Mucosa of stomach (tissue), 1 donor: ENCODE measurements around the gene SETD4.

ENCODE experiments used
- H3K27me3 ChIP-seq: one replicate; pipeline ENCODE4 v1.7.0; 2013; ENCODE audit warnings: mild to moderate bottlenecking, low read length; ENCODE audit not compliant: control insufficient read depth, insufficient read depth
- H3K36me3 ChIP-seq: one replicate; pipeline ENCODE4 v1.7.0; 2013; ENCODE audit warnings: low read length; ENCODE audit not compliant: control insufficient read depth, insufficient read depth
- H3K4me1 ChIP-seq: one replicate; pipeline ENCODE4 v1.7.0; 2013; ENCODE audit warnings: mild to moderate bottlenecking, low read length; ENCODE audit not compliant: control insufficient read depth, insufficient read depth
- H3K4me3 ChIP-seq: one replicate; pipeline ENCODE4 v1.7.0; 2013; ENCODE audit warnings: low read length
- H3K9ac ChIP-seq: one replicate; pipeline ENCODE4 v1.7.0; 2013; ENCODE audit warnings: mild to moderate bottlenecking, low read length, moderate library complexity
- H3K9me3 ChIP-seq: one replicate; pipeline ENCODE4 v1.7.0; 2013; ENCODE audit warnings: mild to moderate bottlenecking, low read length, moderate library complexity; ENCODE audit not compliant: control insufficient read depth
- donor health status: Pancreatic carcinoma.

SETD4 gene

DNA sequence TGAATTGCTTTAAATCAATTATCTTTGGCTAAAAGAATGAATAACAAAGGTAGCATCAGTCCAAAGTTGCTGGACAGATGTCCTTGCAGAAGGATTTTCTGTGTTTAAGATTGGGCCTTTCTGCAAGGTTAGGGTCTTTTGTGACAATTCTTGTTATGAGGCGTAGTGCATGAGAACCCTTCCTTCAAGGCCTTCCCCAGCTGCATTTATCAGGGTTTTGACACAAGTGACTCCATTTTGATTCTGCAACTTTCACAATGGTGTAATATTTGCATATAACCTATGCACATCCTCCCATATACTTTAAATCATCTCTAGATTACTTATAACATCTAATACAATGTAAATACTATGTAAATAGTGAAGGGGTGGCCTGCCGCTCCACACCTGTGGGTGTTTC lies 1.1 kb upstream of the SETD4 start:
- no peaks in the 10 kb centered on the region for H3K36me3 ChIP-seq
- H3K4me1 ChIP-seq: no peaks in the 10 kb centered on the region
- no peaks in the 10 kb centered on the region for H3K27me3 ChIP-seq
- H3K9me3 ChIP-seq: no peaks in the 10 kb centered on the region
- H3K4me3 ChIP-seq: no peak overlapping the region
- H3K9ac ChIP-seq: no peak overlapping the region

DNA sequence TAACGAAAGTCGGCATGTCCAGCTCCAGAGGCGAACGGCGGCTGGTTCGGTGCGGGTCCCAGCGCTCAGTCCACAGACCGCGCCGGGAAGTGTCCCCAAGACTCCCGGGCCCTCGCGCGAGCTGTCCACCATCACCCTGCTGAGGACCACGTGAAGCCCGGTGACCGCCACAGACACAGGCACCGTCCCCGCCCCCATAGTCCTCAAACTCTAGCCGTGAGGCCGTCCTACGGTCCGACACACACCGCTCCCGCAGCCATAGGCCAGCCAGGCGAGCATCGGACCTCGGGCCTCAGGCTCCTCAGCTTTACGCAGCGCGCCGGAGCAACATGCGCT lies 535 bp downstream of the SETD4 start:
- Histone ChIP-seq H3K4me1 (no peaks in the 10 kb centered on the region), H3K9me3 (no peaks in the 10 kb centered on the region), H3K36me3 (no peaks in the 10 kb centered on the region), H3K27me3 (no peaks in the 10 kb centered on the region), H3K9ac (peak overlapping the region; percentile 85), H3K4me3 (peak overlapping the region; percentile 16)

DNA sequence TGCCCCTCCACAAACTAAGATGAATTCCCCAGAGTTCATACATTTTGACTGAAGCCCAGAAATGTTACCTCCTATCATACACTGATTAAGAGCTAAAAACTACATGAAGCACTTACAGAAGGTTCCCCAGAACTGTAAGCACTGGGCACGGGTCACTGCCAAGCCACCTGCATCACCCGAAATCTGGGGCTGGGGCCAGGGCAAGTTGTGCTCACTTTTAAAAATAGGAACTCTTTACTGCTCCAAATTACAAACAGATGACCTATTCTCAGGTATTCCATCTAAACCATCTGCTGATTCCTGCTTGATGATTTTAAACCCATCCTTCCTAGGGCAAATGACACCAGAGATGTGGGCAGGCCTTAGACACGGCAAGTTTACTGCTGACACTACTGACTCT lies 4.8 kb downstream of the SETD4 start:
- H3K27me3 ChIP-seq: no peaks in the 10 kb centered on the region
- H3K9ac ChIP-seq: no peak overlapping the region
- H3K4me3 ChIP-seq: no peak overlapping the region
- H3K9me3 ChIP-seq: no peaks in the 10 kb centered on the region
- H3K4me1 ChIP-seq: no peaks in the 10 kb centered on the region
- H3K36me3 ChIP-seq: peaks cover 5% of the 10 kb centered on the region

DNA sequence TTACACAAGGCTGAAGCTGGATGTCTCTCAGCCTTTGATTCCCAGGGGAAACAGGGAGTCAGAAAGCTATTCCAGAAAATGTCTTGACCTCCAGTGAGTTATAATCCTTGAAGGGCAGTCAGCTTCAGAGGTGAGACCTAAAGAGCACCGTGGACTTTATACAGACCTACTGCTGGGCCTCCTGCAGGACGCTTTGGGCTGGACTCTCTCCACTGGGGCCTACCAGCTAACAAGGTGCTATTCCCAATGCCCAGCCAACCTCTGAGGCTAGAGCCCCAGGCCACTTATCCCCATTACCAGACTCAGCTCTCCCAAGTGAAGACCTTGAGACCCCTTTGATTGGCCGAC lies 6.6 kb downstream of the SETD4 start:
- Histone ChIP-seq H3K9ac (no peak overlapping the region), H3K4me1 (no peaks in the 10 kb centered on the region), H3K9me3 (no peaks in the 10 kb centered on the region), H3K36me3 (peaks cover 9% of the 10 kb centered on the region), H3K4me3 (no peak overlapping the region), H3K27me3 (no peaks in the 10 kb centered on the region)

DNA sequence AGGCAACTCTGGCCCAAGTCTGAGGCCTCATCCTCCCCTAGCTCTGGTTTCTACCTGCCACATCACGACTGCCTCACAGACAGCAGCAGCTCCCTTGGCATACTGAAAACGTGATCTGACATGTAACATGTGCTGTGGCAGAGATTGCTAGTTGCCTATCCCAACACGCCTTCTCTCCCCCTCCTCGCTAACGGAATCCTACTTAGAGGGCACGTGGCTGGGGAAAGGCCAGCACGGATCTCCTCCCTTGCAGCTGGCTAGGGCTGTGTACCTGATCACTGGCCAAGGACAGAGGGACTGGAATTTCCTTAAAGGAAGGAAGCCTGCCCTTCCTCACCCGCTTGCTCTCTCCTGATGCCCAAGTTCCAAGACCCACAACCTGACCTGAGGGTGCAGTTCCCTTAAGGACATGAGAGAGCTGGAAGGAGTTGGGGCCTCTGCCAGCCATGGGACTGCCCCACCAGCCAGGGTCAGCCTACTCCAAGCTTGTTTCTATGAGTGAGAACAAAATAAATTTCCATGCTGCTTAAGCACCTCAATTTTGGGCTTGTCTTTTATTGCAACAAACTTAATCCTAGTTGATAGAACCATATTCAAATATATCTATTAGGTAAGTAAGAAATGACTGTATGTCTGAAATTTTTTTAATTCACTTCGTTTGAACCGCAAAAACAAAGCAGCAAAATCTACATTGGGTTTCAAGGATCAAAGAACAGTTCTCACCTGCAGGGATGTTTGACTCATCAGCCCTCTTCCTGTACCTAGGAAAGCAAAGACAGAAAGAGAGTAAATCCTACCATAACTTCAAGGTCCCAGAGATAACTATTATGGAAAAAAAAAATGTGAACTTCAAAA lies 7.2 kb downstream of the SETD4 start:
- H3K36me3 ChIP-seq: peaks cover 13% of the 10 kb centered on the region
- H3K9me3 ChIP-seq: no peaks in the 10 kb centered on the region
- no peak overlapping the region for H3K4me3 ChIP-seq
- no peaks in the 10 kb centered on the region for H3K4me1 ChIP-seq
- H3K9ac ChIP-seq: no peak overlapping the region
- H3K27me3 ChIP-seq: no peaks in the 10 kb centered on the region

DNA sequence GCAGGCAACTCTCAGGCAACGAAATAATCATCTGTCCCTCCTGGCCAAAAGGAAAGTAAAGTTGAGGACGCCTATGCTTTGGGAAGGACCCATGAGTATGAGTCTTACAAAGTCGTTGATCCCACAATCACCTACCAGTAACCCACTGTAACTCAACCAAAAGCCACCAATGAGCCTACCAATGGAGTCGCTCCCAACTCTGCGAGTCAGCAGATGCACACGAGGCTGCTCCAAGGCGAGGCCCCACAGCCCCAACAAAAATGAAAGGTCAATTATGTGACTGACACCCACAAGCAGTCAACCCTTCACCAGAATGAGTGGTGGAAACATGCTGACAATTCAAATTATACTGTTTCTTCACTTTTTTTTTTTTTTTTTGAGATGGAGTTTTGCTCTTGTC lies 12.0 kb downstream of the SETD4 start:
- Histone ChIP-seq H3K9me3 (no peaks in the 10 kb centered on the region), H3K27me3 (no peaks in the 10 kb centered on the region), H3K4me3 (no peak overlapping the region), H3K36me3 (peaks cover 16% of the 10 kb centered on the region), H3K4me1 (no peaks in the 10 kb centered on the region), H3K9ac (no peak overlapping the region)

DNA sequence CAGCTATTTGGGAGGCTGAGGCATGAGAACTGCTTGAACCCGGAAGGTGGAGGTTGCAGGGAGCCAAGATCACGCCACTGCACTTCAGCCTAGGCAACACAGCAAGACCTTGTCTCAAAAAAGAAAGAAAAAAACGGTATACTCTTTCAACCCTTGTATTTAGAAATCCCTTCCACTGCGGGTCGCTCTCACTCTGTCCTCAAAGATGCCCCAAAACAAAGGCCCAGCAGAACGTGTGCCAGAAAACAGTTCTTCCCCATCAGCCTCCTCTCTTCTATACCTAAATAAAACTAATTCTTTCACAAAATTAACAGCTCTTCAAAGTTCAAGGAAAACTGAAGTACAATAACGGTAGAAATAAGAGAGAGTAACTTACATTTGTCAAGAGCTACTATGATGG lies 13.2 kb downstream of the SETD4 start:
- no peaks in the 10 kb centered on the region for H3K9me3 ChIP-seq
- H3K4me3 ChIP-seq: no peak overlapping the region
- H3K4me1 ChIP-seq: no peaks in the 10 kb centered on the region
- H3K27me3 ChIP-seq: no peaks in the 10 kb centered on the region
- peaks cover 16% of the 10 kb centered on the region for H3K36me3 ChIP-seq
- H3K9ac ChIP-seq: no peak overlapping the region

DNA sequence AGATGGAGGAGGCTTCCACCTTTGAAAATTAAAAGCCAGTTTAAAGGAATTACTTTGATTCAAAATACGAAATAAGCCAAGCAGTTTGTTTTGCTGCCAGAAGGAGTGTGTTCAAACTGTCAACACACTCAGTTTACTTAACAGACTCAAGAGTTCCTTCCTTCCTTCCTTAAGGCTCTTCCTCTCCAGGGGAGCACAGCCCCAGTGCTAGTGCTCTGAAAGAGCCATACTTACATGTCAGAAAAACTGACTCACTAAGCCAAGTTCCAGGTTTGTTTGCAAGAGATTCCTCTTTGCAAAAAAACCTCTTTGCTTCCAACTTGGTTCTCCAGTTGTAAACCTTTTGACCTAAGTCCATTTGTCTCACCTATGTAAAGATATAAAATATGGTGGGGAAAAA lies 14.3 kb downstream of the SETD4 start:
- no peak overlapping the region for H3K9ac ChIP-seq
- peaks cover 15% of the 10 kb centered on the region for H3K36me3 ChIP-seq
- no peak overlapping the region for H3K4me3 ChIP-seq
- no peaks in the 10 kb centered on the region for H3K9me3 ChIP-seq
- no peaks in the 10 kb centered on the region for H3K4me1 ChIP-seq
- H3K27me3 ChIP-seq: no peaks in the 10 kb centered on the region

DNA sequence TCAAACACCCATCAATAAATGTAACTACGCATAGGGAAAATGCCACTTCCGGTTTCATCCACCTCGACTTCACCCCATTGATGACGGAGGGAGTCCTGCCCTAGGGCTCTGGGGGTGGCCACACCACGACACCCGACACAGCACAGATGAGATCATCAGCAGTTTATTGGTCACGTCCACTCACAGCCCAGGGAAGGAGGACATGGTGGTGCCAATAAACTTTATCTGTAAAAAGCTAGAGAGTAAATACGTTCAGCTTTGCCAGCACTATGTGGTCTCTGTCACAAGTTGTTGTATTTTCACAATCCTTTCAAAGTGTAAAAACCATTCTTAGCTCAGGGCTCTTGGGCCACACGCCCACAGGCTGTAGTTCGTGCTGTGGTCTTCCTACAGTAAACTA lies 16.3 kb downstream of the SETD4 start:
- peaks cover 18% of the 10 kb centered on the region for H3K36me3 ChIP-seq
- H3K9ac ChIP-seq: no peak overlapping the region
- no peak overlapping the region for H3K4me3 ChIP-seq

DNA sequence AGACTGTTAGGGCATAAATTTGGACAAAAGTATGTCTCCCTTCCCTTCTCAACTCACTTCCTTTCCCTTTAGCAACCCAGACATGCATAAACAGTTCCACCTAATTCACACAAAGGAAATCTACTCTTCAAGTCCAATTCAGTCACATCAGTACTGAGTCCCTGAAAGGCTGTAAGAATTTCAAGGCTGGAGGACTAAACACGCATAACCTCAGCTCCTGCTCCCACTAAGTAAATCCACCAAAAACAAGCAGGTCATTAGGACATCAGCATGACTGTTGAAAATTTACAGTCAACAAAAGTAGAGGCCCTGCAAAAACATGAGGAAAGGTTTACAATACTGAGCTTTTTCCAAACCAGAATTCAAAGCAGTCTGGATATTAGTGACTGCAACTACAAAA lies 18.4 kb downstream of the SETD4 start:
- Histone ChIP-seq H3K9me3 (no peaks in the 10 kb centered on the region), H3K36me3 (peaks cover 14% of the 10 kb centered on the region), H3K4me3 (no peak overlapping the region), H3K27me3 (no peaks in the 10 kb centered on the region), H3K4me1 (no peaks in the 10 kb centered on the region), H3K9ac (no peak overlapping the region)

More for the DNA sequence above, 16.3 kb downstream of the SETD4 start:
- H3K27me3 ChIP-seq: no peaks in the 10 kb centered on the region
- H3K4me1 ChIP-seq: no peaks in the 10 kb centered on the region
- no peaks in the 10 kb centered on the region for H3K9me3 ChIP-seq

DNA sequence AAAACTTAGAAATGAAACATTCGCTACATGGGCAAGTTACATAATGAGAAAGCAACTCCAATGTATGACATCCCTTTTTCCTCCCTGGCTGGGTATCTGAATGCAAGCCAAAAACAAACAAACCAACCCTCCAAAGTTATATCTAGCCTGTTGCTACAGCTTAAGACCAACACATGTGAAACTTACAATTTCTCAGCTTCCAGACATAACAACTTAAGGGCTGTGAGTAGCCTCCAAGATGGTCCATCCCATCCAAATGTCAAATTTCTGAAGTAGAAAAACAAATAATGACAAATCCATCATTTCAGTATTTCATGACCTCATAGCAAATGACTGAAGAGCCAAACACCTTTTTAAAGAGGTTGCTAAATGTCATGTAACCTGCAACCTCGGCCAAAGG lies 19.9 kb downstream of the SETD4 start:
- no peak overlapping the region for H3K9ac ChIP-seq
- no peaks in the 10 kb centered on the region for H3K9me3 ChIP-seq
- no peak overlapping the region for H3K4me3 ChIP-seq
- no peaks in the 10 kb centered on the region for H3K4me1 ChIP-seq
- H3K36me3 ChIP-seq: peaks cover 18% of the 10 kb centered on the region
- no peaks in the 10 kb centered on the region for H3K27me3 ChIP-seq

DNA sequence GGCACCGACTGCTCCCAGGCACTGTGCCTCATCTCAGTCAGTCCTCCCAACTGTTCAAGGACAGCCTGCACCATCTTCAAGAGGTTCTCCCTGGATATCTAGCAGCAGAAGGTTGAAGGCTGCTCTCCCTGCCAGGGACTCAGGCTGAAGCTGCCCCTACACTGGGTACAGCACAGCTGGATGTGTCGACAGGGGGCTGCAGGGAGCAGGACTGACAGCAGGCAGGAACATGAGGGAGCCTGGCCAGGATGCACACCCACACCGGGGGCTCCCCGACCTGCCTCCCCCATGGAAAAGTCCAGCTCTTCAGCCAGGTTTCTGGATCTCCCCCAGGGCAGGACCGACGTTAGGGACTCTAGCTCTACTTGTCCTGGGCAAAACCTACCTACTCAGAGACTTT lies 20.5 kb downstream of the SETD4 start:
- Histone ChIP-seq H3K4me1 (no peaks in the 10 kb centered on the region), H3K27me3 (no peaks in the 10 kb centered on the region), H3K36me3 (peaks cover 22% of the 10 kb centered on the region), H3K9ac (no peak overlapping the region), H3K4me3 (no peak overlapping the region), H3K9me3 (no peaks in the 10 kb centered on the region)
